Activated T-cell treated with anti-CD3 and anti-CD28 coated beads, Interleukin-2, amount 50 U/mL, for 48 hours (primary cell): ENCODE results near the gene TMEM219.
"Not testable (repeated sequence)": the region's sequence is repeated elsewhere in the genome, so short reads cannot be mapped to it uniquely, and the experiment has no call there.

Experiments
- DNase-seq, 2 experiments: peaks; one replicate each; pipeline ENCODE4 v3.0.0-alpha.2; 2020

Gene TMEM219

DNA sequence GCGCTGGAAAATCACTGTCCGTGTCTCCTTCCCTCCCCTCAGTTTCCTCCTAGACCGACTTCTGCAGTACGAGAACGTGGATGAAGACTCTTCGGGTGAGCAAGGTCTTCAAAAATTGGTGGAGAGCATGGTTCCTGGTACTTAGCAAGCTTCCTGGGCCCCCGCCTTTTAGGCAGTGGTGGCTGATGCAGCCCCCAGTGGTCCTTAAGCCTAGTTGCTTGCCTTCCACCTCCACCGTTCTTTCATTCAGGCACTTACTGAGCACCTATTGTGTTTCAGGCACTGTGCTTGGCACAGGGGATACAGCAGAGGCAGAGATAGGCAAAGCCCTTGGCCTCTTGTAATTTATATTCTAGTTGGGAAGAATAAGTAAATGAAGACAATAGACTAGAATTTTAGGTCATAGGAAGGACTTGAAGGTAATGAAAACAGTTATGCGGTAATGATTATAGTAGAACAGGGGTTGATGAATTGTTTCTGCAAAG lies 34.9 kb downstream of the TMEM219 start:
- no peak for DNase-seq

DNA sequence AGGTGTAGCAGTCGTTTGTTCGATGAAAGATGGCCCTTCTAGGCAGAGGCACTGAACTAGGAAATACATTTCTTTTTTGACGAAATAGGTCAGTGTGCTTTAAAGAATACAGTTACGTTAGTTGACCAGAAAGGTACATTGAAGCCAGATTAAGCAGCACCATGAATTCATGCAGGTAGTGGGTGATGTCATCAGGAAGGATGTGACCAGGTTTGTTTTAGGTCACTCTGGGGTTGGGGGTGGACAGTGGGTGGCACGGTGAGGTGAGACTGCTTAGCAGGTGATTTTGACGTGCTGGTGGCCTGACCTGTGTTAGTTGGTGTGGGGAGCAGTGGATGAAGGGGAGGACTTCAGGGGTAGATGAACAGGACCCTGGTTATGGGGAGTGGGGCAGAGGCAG lies 37.7 kb downstream of the TMEM219 start:
- no peak for DNase-seq

DNA sequence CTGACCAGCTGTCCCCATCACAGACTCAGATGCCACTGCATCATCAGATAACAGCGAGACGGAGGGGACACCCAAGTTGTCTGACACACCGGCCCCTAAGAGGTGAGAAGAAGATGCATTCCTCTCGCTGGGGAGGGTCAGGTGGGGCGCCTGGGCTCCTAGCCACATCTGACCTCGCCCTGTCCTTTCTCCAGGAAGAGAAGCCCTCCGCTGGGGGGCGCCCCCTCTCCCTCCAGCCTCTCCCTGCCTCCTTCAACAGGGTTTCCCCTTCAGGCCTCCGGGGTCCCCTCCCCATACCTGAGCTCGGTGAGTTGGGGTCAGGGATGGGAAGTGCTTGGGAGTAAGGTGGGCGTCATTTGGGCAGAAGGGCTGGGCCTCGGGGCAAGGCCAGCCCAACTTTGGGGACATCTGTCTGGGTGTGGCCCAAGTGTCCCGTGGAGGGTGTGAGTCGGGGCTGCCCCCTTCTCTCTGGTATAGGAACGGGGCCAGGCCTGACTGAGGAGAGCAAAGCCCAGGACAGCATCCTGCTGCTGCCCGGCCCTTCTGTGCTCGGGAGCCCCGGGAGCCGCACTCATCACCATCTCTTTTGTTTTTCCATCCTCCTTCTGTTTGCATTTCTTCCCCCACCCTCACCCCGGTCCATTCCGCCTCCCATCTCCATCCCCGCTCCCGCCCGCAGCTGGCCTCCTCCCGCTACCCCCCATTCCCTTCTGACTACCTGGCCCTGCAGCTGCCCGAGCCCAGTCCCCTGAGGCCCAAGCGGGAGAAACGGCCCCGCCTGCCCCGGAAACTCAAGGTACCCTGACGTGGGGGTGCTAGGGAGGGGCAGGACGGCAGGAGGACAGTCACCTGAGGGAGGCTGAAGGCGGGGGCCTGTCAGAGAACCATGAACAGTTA lies 39.1 kb downstream of the TMEM219 start:
- no peak for DNase-seq

DNA sequence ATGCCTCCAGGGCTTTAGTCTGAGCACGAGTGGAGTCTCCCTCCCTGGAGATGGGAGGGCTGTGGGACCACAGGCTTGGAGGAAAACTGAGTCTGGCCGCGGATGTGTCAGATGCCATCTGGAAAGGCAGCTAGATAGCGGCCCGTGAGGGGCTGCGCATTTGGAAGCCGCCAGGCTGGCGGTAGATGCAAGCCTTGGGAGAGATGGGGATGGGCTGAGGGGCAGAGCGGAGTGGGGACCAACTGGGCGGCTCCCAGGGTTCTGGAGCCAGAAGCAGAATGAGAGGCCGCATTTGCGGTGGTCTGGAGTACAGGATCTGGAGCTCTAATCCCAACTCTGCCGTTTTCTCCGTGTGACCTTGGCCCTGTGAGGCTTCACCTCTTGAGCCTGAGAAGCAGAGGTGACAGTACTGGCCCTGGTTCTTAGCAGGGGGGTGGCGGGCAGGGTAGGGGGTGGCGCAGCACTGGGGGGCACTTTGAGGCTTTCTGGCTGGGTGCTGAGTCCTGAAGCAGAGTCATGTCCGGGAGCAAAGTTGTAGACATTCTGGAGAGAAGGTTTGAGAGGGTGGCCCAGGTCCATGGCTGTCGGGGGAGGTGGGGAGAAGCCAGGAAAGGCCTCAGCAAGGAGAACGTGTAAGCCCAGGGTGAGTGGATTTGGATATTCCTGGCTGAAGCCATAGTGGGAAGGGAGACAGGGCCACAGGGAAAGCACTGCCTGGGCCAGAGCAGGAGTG lies 40.9 kb downstream of the TMEM219 start:
- DNase-seq = no peak

DNA sequence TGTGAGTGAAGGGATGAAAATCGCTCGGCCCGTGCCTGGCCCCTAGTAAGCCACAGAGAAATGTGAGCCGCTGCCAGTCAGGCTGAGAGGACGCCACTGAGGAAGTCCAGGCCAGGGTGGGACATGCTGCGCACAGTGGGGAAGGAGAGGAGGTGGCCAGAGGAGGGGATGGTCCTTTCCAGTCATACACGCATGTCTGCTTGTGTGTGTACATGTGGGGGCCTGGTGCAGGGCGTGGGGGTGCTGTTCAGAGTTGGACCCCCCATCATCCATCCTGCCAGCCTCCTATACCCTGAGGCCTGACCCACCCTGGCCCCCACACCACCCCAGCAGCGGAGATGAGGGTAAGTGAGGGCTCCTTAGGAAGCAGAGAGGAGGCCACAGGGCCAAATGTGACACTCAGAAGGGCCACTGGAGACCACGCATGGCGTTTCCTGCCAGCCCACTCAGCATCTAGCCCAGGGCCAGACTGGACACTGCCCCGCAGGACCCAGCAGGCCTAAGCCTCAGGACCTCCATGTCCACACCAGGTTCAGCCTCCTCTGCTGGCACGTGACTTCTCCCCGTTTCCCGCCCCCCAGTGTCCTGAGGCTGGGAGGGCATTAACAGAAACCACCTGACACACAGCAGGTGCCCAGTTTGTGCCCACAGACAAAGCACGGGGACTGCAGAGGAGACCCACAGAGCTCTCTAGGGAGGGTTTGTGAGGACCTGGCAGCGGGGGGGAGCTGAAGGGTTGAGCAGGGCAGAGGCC lies 42.0 kb downstream of the TMEM219 start:
- DNase-seq = no peak

DNA sequence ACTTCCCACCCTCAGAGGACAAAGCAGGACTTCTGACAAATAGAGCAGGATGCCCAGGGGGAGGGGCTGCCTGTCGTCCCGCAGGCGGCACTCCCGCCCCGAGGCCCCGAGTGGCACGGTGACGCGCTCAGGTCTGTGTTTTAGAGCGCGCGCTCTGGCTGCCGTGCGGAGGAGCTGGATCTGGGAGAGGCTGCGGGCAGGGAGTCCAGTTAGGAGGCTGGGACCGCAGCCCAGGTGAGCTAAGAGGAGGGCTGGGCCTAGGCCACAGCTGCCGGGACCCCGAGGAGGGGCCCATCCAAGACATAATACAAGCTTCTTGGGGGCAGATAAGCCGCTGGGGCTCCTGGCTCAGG lies 42.5 kb downstream of the TMEM219 start:
- no peak for DNase-seq

DNA sequence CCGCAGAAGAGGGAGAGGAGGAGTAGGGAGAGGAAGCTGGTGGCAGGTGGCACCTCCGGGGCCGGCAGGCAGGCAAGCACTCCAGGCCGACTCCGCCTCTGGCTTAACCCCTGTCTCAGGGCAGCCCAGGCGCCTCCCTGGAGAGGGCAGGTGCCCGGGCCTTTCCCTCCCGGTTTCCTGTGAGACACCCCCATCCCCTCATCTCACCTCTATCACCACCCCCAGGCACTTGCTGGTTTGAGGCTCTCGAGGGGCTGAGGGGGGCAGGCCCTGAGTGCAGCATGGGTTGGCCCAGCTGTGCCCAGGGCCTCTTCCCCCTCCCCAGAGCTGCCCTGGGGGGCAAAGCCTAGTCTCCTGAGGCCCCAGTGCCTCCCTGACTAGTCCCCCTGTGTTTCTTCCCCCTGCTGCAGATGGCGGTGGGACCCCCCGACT lies 42.9 kb downstream of the TMEM219 start:
- no peak for DNase-seq

DNA sequence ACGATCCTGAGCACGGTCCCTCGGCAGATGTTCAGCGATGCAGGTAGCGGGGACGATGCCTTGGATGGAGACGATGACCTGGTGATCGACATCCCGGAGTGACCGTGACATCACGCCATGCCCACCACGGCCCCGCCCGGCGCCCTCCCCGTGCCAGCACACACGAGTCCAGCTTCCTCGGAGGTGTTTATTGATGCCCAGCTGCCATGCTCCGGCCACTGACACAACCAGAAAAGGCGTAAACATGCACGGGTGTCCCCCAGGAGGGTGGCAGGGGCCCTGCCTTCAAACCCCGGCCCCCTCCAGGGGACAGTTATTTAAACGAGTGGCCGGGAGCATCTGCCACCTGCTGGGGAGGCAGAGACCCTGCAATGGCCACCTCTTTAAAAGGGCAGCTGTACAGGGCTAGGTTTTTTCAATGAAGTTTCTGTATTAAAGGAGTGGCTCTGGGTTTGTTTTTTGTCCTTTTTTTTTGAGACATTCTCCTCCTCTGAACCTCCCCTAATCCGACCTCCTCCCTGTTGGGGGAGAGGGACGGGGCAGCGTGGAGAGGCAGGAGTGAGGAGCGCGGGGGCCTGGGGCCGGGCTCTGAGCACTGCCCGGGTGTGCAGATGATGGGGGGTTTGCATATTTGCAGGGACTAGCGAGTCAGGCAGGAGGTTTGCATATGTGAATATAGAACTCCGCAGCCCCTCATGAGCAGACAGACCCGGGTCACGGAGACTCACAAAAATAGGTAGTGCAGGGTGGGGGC lies 43.6 kb downstream of the TMEM219 start:
- DNase-seq = peak in 1 of 2 experiments; percentile 52

DNA sequence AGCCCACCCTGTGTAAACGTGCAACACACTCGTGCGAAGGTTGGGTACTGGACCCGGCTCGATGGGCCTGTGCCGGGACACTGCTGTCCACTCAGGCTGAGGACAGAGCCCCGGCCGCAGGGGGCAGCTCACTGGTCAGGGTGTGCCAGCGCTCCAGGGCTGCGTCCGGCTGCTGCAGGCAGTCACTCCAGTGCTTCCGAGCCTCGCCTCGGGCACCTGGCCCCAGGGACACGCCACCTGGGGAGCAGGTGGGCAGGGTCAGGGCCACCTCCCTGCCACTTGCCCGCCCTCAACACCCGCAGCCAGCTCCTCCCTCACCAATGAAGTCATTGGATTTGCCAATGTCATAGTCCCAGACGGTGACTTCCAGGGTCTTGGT lies 44.2 kb downstream of the TMEM219 start:
- no peak for DNase-seq

DNA sequence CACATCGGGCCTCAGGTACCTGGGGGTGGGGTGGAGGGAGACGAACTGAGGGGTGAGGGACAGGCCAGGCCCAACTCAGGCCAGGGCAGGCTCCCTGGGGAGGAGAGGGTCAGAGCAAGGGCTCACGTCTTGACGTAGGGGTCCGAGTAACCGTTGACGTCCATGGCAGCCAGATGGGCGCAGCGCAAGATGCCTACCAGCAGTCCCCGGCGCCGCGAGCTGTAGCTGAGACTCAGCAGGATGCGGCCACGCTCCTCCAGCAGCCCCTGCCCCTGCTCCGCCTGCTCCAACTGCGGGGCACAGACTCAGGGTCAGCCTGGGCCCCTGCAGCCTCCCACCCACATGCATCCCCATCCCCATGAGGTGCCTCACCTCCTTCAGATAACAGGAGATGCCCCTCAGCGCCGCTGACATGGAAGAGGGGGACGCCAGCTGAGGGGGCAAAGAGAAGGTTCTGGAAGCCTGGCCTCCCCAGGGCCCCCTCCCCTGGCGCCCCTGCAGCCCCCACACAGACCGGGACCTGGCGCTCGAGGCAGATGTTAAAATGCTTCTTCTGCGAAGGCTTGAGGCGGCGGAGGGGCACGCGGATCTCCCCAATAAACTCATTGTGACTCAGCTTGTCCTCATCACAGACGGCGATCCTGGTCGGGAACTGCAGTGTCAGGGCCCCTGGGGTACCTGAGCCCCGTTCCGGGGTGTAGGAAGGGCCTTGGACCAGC lies 44.9 kb downstream of the TMEM219 start:
- DNase-seq = no peak

DNA sequence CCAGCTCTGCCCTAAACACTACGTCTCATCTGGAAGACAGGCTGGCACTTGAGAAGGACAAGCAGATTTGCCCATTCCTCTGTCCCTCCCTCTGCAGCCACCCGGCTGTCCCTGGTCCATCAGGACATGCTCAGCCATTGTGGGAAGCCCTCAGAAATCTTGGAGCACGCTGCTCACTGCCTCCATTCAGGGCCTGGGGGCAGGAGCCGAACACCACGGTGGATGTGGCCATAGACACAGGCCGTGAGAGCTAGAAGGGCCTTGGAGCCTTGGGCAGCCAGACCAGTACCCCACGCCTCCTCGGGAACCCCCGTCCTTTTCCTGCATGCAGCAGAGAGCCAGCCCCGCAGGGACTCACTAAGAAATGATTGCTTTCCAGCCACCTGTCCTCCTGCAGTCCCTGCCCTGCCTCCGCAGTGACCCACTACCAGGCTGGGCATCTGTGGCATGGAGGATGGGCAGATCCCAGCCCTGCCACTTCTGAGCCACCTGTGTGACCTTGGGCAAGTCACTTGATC lies 45.6 kb downstream of the TMEM219 start:
- DNase-seq = no peak

DNA sequence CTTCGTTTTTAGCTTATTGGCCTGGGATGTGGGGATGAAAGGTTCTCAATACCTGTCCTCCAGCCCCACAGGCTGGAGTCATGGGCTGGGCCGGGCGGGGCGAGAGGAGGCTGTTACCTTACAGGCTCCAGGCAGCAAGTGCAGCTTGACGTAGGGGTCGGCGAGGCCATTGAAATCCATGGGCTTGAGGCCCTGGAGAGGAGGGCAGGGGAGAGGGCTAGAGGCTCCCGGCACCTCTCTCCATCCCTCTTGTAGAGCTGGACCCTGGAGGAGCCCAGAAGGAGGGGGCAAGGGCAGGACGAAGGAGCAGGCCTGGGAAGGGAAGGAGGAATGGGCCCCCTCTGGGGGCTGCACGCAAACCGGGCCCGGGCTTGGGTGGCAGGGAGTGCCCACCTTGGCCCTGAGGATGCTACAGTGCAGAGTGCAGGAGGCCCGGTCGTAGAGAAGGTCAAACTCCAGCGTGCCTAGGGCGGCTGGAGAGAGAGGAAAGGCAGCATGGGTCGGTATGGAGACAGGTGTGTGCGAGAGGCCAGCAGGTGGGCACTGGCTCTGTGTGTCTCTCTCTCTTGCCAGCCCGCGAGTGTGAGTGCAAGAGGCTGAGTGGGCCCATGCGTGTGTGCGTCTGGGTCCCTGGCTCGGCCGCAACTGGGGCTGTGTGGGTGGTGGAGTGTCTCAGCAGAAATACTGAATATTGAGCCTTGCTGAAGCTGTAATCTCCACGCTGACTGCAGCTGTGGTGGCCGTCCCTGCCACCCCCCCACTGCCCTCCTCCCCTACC lies 47.4 kb downstream of the TMEM219 start:
- no peak for DNase-seq

DNA sequence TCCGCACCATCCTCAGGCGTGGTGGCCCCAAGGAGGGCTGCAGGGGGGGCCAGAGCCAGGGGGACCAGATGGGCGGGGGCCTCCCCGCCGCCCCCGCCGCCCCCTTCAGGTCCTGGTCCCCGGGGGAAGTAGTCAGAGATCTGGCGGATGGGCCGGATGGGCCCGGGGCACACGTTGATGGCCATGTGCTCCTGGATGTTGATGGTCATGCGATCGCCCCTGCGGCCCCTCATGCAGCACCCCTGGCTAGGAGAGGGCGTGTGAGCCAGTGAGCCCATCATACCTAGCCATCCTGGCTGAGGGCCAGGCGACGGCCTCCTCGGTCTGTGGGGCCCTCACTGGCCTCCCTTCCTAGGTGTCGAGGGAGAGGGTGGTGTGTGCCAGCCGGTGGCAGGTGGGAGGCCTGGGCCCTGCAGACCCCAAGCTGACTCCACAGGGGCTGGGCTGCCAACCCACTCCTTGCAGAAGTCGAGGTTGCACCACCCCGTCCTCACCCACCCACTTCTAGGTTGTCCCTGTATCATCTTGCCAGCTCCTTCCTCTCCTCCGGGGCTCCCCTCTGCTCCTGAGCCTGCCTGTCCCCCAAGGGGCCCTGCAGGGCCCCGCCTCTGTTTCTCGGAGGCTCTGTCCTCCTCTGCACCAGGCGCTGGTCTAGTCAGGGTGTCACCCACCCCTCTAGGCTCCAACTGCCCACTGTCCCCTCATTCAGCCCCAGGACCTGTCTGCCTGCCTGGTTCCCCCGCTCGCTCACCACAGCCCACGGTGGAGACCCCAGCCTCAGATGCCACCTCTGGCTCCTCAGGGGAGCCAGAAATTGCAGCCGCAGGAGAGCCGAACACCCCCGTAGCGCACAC lies 48.3 kb downstream of the TMEM219 start:
- DNase-seq = no peak

DNA sequence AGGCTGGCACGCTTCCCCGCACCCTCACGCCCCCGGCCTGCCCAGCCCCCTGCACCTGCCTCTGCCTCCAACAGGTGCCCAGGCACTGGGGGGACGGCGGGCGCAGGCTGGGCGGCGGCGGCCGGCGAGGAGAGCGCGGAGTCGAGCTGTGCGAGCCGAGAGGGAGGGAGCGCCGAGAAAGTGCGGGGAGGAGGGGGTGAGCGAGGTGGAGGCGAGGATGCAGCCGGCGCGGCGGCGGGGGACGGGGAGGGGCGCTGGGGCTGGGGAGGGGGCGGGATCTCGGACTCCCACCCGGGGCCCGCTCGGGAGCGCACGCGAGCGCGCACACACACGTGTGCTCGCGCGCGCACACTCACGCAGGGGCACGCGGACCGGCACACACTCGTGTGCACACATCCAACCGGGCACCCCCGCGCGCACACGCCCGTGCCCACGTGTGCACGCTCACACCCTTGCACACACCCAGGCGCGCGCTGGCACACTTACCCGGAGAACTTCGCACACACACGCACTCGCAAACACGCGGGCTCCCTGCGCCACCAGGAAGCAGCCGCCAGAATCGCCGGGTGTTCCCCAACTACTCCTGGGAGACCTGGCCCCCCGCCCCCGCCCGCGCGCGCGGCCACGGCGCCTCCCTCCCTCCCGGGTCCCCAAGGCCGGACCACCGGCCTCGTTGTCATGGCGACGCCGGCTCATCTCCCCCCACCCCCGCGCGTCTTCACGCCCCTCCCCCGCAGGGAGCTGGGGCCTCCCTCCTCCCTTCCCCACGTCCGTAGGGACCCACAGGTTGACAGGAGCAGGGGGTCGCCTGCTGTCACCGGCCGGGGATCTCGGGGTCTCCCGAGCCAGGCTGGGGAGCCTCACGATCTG lies 49.2 kb downstream of the TMEM219 start, which contains the start of gene DOC2A:
Gene DOC2A (minus strand): TSS at position 184 of the 870 bp plus-strand sequence. CDS start 805 bp downstream, outside the sequence.
- peak in 1 of 2 experiments; percentile 48 for DNase-seq

DNA sequence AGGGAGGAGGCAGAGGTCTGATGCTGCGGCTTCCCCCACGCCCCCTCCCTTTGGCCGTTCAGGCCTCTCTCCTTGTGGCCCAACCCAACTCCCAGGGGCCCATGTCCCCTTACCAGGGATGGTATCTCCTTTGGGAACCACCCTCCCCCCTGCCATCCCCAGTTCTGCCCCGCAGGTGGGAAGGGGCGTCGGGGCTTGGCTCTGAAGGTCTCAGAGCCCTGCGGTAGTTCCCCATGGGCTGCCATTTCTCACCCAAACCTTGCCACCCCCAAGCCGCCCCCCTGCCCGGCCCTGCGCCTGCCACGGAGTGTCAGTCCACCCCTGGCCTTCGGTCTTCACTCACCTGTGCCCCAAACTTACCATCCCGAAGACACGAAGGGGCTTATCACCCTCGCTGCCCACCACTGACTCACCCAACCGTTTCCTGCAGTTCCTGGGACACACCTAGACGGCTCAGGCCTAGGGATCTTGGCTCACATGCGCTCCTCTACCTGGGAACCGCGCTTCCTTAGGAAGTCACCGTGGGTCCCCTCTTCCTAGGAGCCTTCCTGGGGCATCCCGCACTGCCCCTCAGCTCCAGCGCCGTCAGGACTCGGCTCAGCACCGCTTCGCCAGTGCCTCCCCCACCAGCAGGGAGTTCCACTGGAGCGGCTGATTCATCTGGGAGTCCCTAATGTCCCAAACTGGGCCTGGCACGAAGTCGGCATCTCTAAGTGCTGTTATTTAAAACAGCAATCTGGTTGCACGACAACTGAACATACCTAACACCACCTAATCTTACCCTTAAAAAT lies 50.0 kb downstream of the TMEM219 start:
- no peak for DNase-seq

DNA sequence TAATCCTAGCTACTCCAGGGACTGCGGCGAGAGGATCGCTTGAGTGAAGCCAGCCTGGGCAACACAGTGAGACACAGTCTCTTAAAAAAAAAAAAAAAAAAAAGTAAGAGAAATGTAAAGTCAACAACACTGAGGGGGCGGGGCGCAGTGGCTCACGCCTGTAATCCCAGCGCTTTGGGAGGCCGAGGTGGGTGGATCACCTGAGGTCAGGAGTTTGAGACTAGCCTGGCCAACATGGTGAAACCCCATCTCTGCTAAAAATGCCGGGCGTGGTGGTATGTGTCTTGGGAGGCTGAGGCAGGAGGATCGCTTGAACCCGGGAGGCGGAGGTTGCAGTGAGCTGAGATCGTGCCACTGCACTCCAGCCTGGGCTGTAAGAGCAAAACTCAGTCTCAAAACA lies 50.7 kb downstream of the TMEM219 start:
- not testable (repeated sequence) for DNase-seq

DNA sequence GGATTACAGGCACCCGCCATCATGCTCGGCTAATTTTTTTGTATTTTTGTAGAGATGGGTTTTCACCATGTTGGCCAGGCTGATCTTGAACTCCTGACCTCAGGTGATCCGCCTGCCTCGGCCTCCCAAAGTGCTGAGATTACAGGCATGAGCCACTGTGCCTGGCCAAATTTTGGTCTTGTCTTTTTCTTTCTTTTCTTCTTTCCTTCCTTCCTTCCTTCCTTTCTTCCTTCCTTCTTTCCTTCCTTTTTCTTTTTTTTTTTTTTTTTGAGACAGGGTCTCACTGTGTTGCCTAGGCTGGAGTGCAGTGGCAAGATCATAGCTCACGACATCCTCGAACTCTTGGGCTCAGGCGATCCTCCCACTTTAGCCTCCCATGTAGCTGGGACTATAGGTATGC lies 53.6 kb downstream of the TMEM219 start:
- DNase-seq = not testable (repeated sequence)
